ENCODE results near the gene NANOS3. TPM values are rescaled to one million over a fixed set of nuclear protein-coding genes. Genes with fewer than 3 reads are reported as not detected.

The NANOS3 gene
- total and polyA plus RNA-seq, 10 of the 15 experiments (the other 5 are each of a cell fraction or from before 2014, with no cell fraction given): 0.31 to 1.7 (median 0.81) TPM

GRCh38 chr19:13905634-13906520, 28.9 kb downstream of the NANOS3 start, which contains the start of the genes BRME1 and CC2D1A (continued):
- no peak for TF ChIP-seq SKIL (IDR thresholded peaks at IDR 0.05; ENCODE audit: low read depth, poor library complexity, severe bottlenecking)
- TF ChIP-seq EGR1 (IDR thresholded peaks at IDR 0.05; ENCODE audit: borderline replicate concordance in 1 of 2, low read depth in 2 of 2, low read length in 2 of 2): peak in 1 of 2 experiments; percentile 88; a peak in 2 of 3 replicates
- no peak for TF ChIP-seq WRNIP1 (IDR thresholded peaks at IDR 0.05; ENCODE audit: borderline replicate concordance, low read depth, low read length)
- no peak for TF ChIP-seq SREBF2 (IDR thresholded peaks at IDR 0.05; ENCODE audit: low read length)
- no peak for TF ChIP-seq ETV6 (conservative IDR thresholded peaks at IDR 0.05 in 1 of 2, IDR thresholded peaks at IDR 0.05 in 1 of 2; ENCODE audit: borderline replicate concordance in 1 of 2, low read depth in 1 of 2)
- TF ChIP-seq ASH2L (IDR thresholded peaks at IDR 0.05; ENCODE audit: borderline replicate concordance, low read depth): no peak
- peak; percentile 87 for TF ChIP-seq MLLT1 (IDR thresholded peaks at IDR 0.05)
- TF ChIP-seq CBX5 (IDR thresholded peaks at IDR 0.05; ENCODE audit: low read depth): no peak
- no peak for TF ChIP-seq HDAC6 (IDR thresholded peaks at IDR 0.05; ENCODE audit: unreplicated experiment)
- no peak for TF ChIP-seq MEF2B (IDR thresholded peaks at IDR 0.05; ENCODE audit: partially characterized antibody, poor library complexity, severe bottlenecking)
- TF ChIP-seq CEBPZ (IDR thresholded peaks at IDR 0.05; ENCODE audit: low read depth, low read length): no peak
- TF ChIP-seq GATAD2B (conservative IDR thresholded peaks at IDR 0.05; ENCODE audit: low read depth): peak; percentile 84
- TF ChIP-seq CBX3 (IDR thresholded peaks at IDR 0.05; ENCODE audit: borderline replicate concordance, low read depth): no peak
- TF ChIP-seq E4F1 (IDR thresholded peaks at IDR 0.05; ENCODE audit: borderline replicate concordance, partially characterized antibody): peak; percentile 18
- no peak for TF ChIP-seq RUNX3 (IDR thresholded peaks at IDR 0.05; ENCODE audit: low read length)
- peak; percentile 34; the same call in 1 of the 2 replicates for TF ChIP-seq ATF3 (IDR thresholded peaks at IDR 0.05; ENCODE audit: borderline replicate concordance, extremely low read depth, low read depth, low read length)
- TF ChIP-seq STAT1 (conservative IDR thresholded peaks at IDR 0.05): 0 out of 2 replicates have a peak, but pooled peaks have one; percentile 82
- TF ChIP-seq ZSCAN29 (IDR thresholded peaks at IDR 0.05): no peak
